ENCODE results near the gene SLC24A3. TPM values are rescaled to one million over a fixed set of nuclear protein-coding genes. Genes with fewer than 3 reads are reported as not detected.

SLC24A3 gene
- total RNA-seq: 10 to 100 TPM in 2 of 8 experiments, 1 to 10 TPM in 3, under 1 TPM in 3; 0.13 to 13.3 (median 7.0) TPM

DNA sequence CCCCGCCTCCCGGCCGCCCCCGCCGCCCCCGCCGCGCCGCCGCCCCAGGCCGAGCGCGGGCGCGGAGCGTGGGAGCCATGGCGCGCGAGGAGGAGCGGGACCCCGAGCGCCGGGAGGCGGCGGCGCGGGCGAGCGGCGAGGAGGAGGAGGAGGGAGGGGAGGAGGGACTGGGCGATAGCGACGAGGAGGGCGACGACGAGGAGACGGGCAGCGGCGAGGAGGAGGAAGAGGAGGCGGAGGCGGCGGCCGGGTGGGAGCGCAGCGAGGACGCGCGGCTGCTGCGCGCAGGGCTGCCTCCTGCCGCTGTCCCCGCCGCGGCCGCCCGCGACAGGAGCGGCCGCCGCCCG, at the start of gene SLC24A3:
SLC24A3 (plus strand) TSS at position 174 of the 347 bp plus-strand sequence.
- Histone ChIP-seq H3K4me3 (peak within 1 kb of the TSS; percentile 43 to 70 (median 58)), H3K27ac (peak within 1 kb of the TSS; percentile 19 to 71), H3K4me1 (replicated peaks in 1 of 2) (peaks cover 0 to 11% of the 10 kb centered on the region in 2 donors)
- WGBS, 10 experiments: no CpG with 5 or more reads among the region's 61 CpGs
- in situ Hi-C loops (cut with MboI; ENCODE audit: low pct_unique_long_range_greater_than_20kb in 2 of 9, low sequenced_read_pairs in 9 of 9, unreplicated experiment in 9 of 9): loop anchor here in 5 of 9 experiments (25.0 kb wide), 4 partner anchors 375 to 575 kb away; no protein-coding TSS in a partner anchor
- peak in 6 of 8 experiments; percentile 19 to 69 (median 64) for ATAC-seq (replicated peaks in 6 of 8)

DNA sequence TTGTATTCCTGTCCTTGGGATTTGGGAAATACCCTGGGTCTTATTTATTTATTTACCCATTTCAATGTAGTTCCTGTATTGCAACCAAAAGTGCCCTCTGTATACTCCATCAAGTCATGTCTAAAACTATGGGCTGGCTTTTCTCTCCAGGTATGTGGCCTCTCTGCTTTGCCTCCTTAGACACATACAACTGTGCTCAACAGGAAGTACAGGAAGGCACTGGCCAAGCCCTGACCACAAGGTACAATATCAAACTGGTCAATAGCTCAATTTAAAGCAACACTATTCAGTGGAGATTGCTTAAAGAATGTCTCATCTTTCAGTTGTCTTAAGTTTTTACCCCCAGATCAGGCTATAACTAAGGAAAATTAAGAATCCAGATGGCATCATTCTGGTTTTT, 42.3 kb upstream of the SLC24A3 start:
- in situ Hi-C loops (cut with MboI; ENCODE audit: low pct_unique_long_range_greater_than_20kb in 2 of 9, low sequenced_read_pairs in 9 of 9, unreplicated experiment in 9 of 9): no loop called here
- Histone ChIP-seq H3K27ac (no peak overlapping the region), H3K4me3 (no peak overlapping the region), H3K4me1 (replicated peaks in 1 of 2) (no peaks in the 10 kb centered on the region)
- ATAC-seq (replicated peaks in 6 of 8): no peak

DNA sequence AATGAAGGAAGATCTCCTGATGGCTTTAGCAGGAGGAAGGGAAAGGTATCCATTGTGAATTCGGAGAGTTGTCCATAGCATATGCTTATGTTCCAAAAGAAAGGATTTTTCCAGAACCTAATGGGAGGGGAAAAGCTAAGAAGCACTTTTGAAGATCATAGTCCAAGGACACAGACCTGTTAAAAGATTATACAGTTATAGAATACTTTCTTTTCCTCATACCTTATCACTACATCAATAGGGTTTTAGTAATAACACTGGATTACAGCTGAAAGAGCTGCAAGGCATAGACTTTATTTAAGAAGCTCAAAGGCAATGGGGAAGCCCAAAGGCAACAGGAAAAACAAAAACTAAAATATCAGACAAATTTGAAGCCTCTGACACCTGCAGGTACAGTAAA, 39.8 kb upstream of the SLC24A3 start:
- 0 to 86% (median 33%) methylated on average over 1 of the region's 1 CpG; no CpG with 5 or more reads in 3 of the 10 experiments for WGBS, 10 experiments
- H3K4me1 ChIP-seq (replicated peaks in 1 of 2): no peaks in the 10 kb centered on the region
- H3K27ac ChIP-seq: no peak overlapping the region
- no peak for ATAC-seq (replicated peaks in 6 of 8)
- in situ Hi-C loops (cut with MboI; ENCODE audit: low pct_unique_long_range_greater_than_20kb in 2 of 9, low sequenced_read_pairs in 9 of 9, unreplicated experiment in 9 of 9): no loop called here
- no peak overlapping the region for H3K4me3 ChIP-seq

DNA sequence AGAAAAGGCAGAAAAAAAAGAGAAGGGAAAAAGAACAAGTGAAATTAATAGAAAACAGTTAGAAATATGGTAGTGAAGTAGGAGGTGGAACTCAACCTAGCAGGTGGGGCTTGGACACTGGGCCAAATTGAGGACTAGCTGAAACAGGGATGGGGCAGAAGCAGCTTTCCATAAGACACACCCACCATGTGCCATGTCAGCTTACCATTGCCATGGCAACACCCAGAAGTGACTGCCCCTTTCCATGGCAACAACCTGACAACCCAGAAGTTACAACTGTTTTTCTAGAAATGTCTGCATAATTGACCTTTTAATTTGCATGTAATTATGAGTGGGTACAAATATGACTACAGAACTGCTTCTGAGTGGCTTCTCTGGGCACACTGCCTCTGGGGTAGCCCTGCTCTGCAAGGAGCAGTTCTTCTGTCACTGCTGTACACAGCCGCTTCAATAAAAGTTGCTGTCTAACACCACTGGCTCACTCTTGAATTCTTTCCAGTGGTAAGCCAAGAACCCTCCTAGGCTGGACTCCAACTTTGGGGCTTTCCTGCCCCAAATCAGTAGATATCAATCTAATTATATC, 35.9 kb upstream of the SLC24A3 start:
- Histone ChIP-seq H3K4me3 (no peak overlapping the region), H3K27ac (no peak overlapping the region), H3K4me1 (replicated peaks in 1 of 2) (no peaks in the 10 kb centered on the region)
- in situ Hi-C loops (cut with MboI; ENCODE audit: low pct_unique_long_range_greater_than_20kb in 2 of 9, low sequenced_read_pairs in 9 of 9, unreplicated experiment in 9 of 9): loop anchor here in 1 of 9 experiments (25.0 kb wide), 1 partner anchor 264 kb away; no protein-coding TSS in a partner anchor
- ATAC-seq (replicated peaks in 6 of 8): peak; percentile 19 to 75 (median 58)
- WGBS, 10 experiments: 14 to 100% (median 30%) methylated on average over 1 of the region's 1 CpG; no CpG with 5 or more reads in 4 of the 10 experiments

DNA sequence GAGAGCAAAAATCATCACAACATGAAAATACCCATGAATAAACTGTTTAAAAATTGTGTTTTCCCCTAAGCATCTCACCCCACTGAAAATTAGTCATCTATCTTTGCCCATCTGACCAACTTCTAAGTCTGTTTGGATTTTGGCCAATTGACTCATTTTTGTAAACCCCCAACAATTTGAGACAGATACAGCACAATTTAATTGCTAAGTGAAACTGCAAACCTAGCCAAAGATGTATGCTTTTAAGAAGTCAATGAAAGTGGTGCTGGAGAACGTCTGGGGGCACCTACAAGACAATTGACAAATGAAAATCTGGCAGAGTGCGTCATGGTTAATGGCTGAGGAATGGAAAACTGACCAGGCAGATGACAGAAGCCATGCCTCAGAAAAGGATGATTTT, 30.9 kb upstream of the SLC24A3 start:
- in situ Hi-C loops (cut with MboI; ENCODE audit: low pct_unique_long_range_greater_than_20kb in 2 of 9, low sequenced_read_pairs in 9 of 9, unreplicated experiment in 9 of 9): loop anchor here in 1 of 9 experiments (25.0 kb wide), 1 partner anchor 269 kb away; no protein-coding TSS in a partner anchor
- WGBS, 10 experiments: 20 to 79% (median 43%) methylated on average over 1 to 2 of the region's 2 CpGs; no CpG with 5 or more reads in 1 of the 10 experiments
- ATAC-seq (replicated peaks in 6 of 8): no peak
- Histone ChIP-seq H3K4me3 (no peak overlapping the region), H3K4me1 (replicated peaks in 1 of 2) (no peaks in the 10 kb centered on the region), H3K27ac (no peak overlapping the region)

DNA sequence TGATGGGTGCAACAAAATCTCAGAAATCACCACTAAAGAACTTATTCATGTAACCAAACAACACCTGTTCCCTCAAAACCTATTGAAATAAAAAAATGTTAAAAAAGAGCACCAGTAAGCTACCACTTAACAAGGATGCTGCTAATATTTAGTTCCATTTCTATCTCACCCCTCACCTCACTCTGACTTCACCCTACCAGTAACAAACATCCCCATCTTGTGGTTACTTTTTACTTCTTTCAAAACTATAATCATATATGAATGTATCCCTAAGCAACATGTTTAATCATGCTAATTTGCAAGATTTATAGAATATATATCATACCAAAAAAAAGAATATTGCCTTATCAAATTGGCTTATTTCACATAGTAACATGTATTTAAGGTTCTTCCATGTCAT, 27.4 kb upstream of the SLC24A3 start:
- no peak overlapping the region for H3K4me3 ChIP-seq
- in situ Hi-C loops (cut with MboI; ENCODE audit: low pct_unique_long_range_greater_than_20kb in 2 of 9, low sequenced_read_pairs in 9 of 9, unreplicated experiment in 9 of 9): loop anchor here in 1 of 9 experiments (25.0 kb wide), 1 partner anchor 273 kb away; no protein-coding TSS in a partner anchor

DNA sequence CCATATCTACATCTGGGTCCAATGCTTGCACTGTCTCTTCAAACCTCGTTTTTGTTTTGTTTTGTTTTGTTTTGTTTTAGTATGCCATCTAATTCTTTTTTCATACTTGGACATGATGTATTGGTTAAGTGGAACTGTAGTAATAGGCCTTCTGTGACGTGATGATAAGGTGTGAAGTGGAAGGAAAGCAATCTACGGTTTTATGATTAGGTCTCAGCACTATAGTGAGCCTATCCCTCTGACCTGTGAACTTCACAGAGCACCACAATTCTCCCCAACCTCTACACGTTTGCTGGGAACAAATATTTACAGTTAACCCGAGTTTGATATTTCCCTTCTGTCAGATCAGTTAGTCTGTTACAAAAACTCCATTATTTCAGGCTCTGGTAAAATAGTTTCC, 19.1 kb upstream of the SLC24A3 start:
- ATAC-seq (replicated peaks in 6 of 8): no peak
- H3K4me3 ChIP-seq: no peak overlapping the region
- no peak overlapping the region for H3K27ac ChIP-seq
- 0 to 78% (median 40%) methylated on average over 1 to 5 of the region's 5 CpGs for WGBS, 10 experiments
- H3K4me1 ChIP-seq (replicated peaks in 1 of 2): no peaks in the 10 kb centered on the region
- in situ Hi-C loops (cut with MboI; ENCODE audit: low pct_unique_long_range_greater_than_20kb in 2 of 9, low sequenced_read_pairs in 9 of 9, unreplicated experiment in 9 of 9): loop anchor here in 1 of 9 experiments (25.0 kb wide), 1 partner anchor 281 kb away; no protein-coding TSS in a partner anchor

More for the DNA sequence above, 27.4 kb upstream of the SLC24A3 start:
- Histone ChIP-seq H3K4me1 (replicated peaks in 1 of 2) (no peaks in the 10 kb centered on the region), H3K27ac (no peak overlapping the region)
- no peak for ATAC-seq (replicated peaks in 6 of 8)

DNA sequence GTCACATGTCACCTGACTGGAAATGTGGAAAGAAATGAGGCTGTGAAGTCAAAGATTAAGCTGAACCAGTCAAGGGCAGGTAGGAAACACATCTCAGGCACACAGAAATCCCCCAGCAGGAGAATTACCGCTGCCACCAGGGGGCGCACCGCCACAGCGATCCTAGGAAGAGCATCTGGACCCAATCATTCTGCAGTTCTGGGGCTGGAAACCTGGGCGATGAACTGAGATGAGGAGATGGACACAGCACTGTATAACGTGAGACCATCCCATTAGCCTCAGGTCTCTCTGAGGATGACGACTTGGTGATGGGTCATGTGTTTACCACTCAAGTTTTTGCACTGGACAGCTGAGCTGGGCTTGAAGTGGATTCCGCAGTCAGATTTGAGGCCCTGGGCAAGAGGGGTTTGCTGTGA, 6.5 kb upstream of the SLC24A3 start:
- WGBS, 10 experiments: 0 to 100% (median 10%) methylated on average over 1 to 7 of the region's 8 CpGs; no CpG with 5 or more reads in 3 of the 10 experiments
- Histone ChIP-seq H3K4me1 (replicated peaks in 1 of 2) (no peaks in the 10 kb centered on the region), H3K4me3 (no peak overlapping the region), H3K27ac (no peak overlapping the region)
- ATAC-seq (replicated peaks in 6 of 8): peak; percentile 28 to 77 (median 57)
- in situ Hi-C loops (cut with MboI; ENCODE audit: low pct_unique_long_range_greater_than_20kb in 2 of 9, low sequenced_read_pairs in 9 of 9, unreplicated experiment in 9 of 9): loop anchor here in 7 of 9 experiments (10.0 to 25.0 kb wide), 6 partner anchors 379 to 569 kb away; no protein-coding TSS in a partner anchor

DNA sequence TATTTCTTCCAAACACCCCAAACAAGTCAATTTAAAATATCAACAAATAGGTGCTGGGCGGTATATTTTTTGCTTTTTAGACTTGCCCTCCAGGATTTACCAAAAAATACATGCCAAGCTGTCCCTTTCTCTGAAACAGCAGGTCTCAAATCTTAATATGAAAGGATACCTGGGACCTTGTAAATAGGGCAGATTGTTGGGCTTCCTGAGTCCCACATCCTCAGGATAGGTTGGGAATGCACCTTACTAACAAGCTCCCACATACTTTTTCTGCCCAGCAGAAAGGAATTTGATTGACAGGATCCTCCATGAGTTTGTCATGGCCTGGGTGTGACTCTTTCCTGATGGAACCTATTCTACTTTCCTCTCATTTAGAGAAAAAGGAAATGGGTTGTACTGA, 4.9 kb upstream of the SLC24A3 start:
- no peak for ATAC-seq (replicated peaks in 6 of 8)
- Histone ChIP-seq H3K4me3 (no peak overlapping the region), H3K4me1 (replicated peaks in 1 of 2) (no peaks in the 10 kb centered on the region), H3K27ac (no peak overlapping the region)
- WGBS, 10 experiments: 0 to 70% (median 44%) methylated on average over 1 of the region's 1 CpG; no CpG with 5 or more reads in 2 of the 10 experiments
- in situ Hi-C loops (cut with MboI; ENCODE audit: low pct_unique_long_range_greater_than_20kb in 2 of 9, low sequenced_read_pairs in 9 of 9, unreplicated experiment in 9 of 9): loop anchor here in 7 of 9 experiments (10.0 to 25.0 kb wide), 6 partner anchors 377 to 570 kb away; no protein-coding TSS in a partner anchor

DNA sequence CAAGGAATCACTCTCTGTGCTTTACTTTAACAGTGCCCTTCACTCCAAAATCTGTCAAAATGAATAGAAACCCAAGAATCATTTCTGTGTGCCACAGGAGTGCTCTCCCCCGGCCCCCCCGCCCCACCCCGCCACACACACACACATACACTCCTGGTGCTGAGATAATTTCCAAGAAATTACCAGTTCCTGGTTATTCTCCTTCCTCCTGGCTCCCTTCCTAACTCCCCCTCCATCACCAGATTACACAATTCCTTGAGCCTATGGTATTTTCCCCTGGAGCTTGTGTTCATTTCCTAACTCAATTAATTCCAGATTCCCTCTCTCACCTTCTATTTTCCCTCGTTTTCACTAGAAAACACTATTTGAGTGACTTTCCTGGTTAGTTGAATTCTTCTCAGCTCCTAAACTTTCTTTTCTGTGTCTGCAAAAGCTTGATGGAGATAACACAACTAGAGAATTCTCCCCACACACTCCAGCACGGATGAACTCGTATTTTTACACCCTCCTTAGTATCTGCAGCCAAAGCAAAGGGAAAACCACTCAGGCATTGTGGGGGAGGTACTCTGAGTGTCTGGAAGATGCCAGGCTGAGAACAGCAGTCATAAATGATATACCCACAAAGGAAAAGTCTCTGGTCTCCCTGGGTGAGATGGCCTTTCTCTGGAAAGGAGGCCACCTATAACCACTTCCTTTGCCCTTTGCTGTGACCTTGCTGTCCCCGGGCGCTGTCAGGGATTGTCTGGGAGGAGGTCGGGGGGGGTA, 1.9 kb upstream of the SLC24A3 start:
- no peak for ATAC-seq (replicated peaks in 6 of 8)
- in situ Hi-C loops (cut with MboI; ENCODE audit: low pct_unique_long_range_greater_than_20kb in 2 of 9, low sequenced_read_pairs in 9 of 9, unreplicated experiment in 9 of 9): loop anchor here in 5 of 9 experiments (25.0 kb wide), 4 partner anchors 377 to 573 kb away; no protein-coding TSS in a partner anchor
- no peak overlapping the region for H3K4me3 ChIP-seq
- 0 to 85% (median 60%) methylated on average over 1 to 4 of the region's 9 CpGs; no CpG with 5 or more reads in 1 of the 10 experiments for WGBS, 10 experiments
- H3K4me1 ChIP-seq (replicated peaks in 1 of 2): peaks cover 0 to 11% of the 10 kb centered on the region in 2 donors
- H3K27ac ChIP-seq: no peak overlapping the region

DNA sequence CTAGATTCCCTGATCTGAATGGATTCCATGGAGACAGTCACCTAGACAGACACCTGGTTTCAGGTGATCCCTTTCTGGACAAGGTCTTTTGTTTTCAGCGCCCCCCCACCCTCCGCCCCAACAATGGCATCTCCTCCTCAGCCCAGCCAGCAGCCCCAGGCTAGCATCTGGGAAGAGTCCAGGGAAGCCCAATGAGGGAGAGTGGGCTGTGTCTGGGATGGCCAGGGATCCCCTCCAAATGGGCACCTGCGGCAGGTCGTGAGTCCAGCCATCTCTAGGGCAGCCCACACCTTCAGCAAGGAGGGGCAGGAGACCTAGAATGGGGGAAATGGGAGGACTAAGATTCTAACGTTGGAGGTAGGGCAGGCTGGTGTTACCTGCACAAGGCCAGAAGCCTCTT, 1.2 kb upstream of the SLC24A3 start:
- no peak for ATAC-seq (replicated peaks in 6 of 8)
- WGBS, 10 experiments: 0 to 92% (median 40%) methylated on average over 1 to 5 of the region's 5 CpGs; no CpG with 5 or more reads in 5 of the 10 experiments
- H3K4me3 ChIP-seq: peak overlapping the region in 1 of 5 donors; percentile 70
- H3K4me1 ChIP-seq (replicated peaks in 1 of 2): peaks cover 0 to 11% of the 10 kb centered on the region in 2 donors
- H3K27ac ChIP-seq: no peak overlapping the region
- in situ Hi-C loops (cut with MboI; ENCODE audit: low pct_unique_long_range_greater_than_20kb in 2 of 9, low sequenced_read_pairs in 9 of 9, unreplicated experiment in 9 of 9): loop anchor here in 5 of 9 experiments (25.0 kb wide), 4 partner anchors 376 to 574 kb away; no protein-coding TSS in a partner anchor

DNA sequence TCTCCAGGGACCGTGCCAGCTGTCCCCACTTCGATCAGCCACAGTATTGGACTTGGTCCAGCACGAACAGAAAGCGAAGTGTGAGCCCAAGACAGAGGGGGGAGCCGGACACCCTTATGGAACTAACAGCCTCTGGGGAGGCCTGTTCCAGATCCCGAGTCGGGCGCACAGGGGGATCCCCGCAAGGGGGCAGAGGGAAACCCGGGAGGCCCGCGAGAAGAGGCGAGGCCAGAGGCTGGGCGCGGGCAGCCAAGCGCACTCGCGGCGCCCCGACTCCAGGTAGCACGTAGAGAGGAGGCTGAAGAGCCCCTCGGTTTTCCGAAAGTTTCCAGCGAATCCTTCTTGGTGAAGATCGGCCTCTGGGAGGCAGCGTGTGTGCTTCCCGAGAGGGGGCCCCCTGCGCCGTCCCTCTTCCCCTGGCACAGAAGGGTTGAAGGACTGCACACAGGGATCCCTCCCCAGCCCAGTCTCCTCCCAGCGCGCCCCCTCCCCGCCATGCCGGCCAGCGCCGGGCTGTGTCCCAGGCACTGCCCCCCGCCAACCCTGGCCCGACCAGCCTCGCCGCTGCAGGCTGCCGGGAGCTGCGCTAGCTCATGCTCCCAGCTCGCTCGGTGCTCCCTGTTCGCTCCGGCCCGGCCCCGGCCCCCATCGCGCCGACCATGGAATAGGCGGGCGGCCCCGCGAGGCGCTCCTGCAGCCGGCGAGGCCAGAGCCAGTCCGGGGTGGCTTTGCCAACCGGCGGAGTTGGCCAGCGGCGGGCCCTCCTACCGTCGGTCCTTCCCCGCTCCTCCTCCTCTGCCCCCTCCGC, 577 bp upstream of the SLC24A3 start:
- in situ Hi-C loops (cut with MboI; ENCODE audit: low pct_unique_long_range_greater_than_20kb in 2 of 9, low sequenced_read_pairs in 9 of 9, unreplicated experiment in 9 of 9): loop anchor here in 5 of 9 experiments (25.0 kb wide), 4 partner anchors 375 to 575 kb away; no protein-coding TSS in a partner anchor
- 0 to 6% (median 6%) methylated on average over 3 to 21 of the region's 66 CpGs; no CpG with 5 or more reads in 7 of the 10 experiments for WGBS, 10 experiments

More for the DNA sequence above, 577 bp upstream of the SLC24A3 start:
- peak; percentile 29 to 70 (median 64) for ATAC-seq (replicated peaks in 6 of 8)
- Histone ChIP-seq H3K4me1 (replicated peaks in 1 of 2) (peaks cover 0 to 11% of the 10 kb centered on the region in 2 donors), H3K27ac (peak overlapping the region; percentile 19 to 71), H3K4me3 (peak overlapping the region; percentile 43 to 70 (median 58))

Data from motor neuron (in vitro differentiated cells).